ENCODE measurements around the gene PTPRN2.

Gene PTPRN2

GRCh38 chr7:157660971-157661610 is 926.5 kb downstream of the PTPRN2 start:
- DNase-seq, result no peak

GRCh38 chr7:157658851-157659412 is 928.7 kb downstream of the PTPRN2 start:
- DNase-seq, result no peak

GRCh38 chr7:157657741-157658740 is 929.6 kb downstream of the PTPRN2 start:
- no peak for DNase-seq

GRCh38 chr7:157656195-157656769 is 931.3 kb downstream of the PTPRN2 start:
- DNase-seq, result no peak

- no peak for DNase-seq
Observed at GRCh38 chr7:157654350-157654749, 933.3 kb downstream of the PTPRN2 start.

GRCh38 chr7:157653827-157654207 is 933.8 kb downstream of the PTPRN2 start:
- DNase-seq, result no peak

- DNase-seq, result no peak
Observed at GRCh38 chr7:157652954-157653826, 934.4 kb downstream of the PTPRN2 start.

- no peak for DNase-seq
Observed at GRCh38 chr7:157652161-157652953, 935.3 kb downstream of the PTPRN2 start.

GRCh38 chr7:157651366-157652160 is 936.1 kb downstream of the PTPRN2 start:
- no peak for DNase-seq

- DNase-seq, result no peak
Observed at GRCh38 chr7:157650801-157651200, 936.8 kb downstream of the PTPRN2 start.

GRCh38 chr7:157650131-157650631 is 937.4 kb downstream of the PTPRN2 start:
- no peak for DNase-seq

- DNase-seq, result no peak
Observed at GRCh38 chr7:157646551-157646950, 941.1 kb downstream of the PTPRN2 start.

GRCh38 chr7:157645539-157645938 is 942.1 kb downstream of the PTPRN2 start:
- peak in 1 of 2 experiments; percentile 46 for DNase-seq

GRCh38 chr7:157644946-157645345 is 942.7 kb downstream of the PTPRN2 start:
- no peak for DNase-seq

- DNase-seq, result no peak
Observed at GRCh38 chr7:157643525-157643970, 944.1 kb downstream of the PTPRN2 start.

- no peak for DNase-seq
Observed at GRCh38 chr7:157641866-157642265, 945.8 kb downstream of the PTPRN2 start.

GRCh38 chr7:157640144-157640543 is 947.5 kb downstream of the PTPRN2 start:
- DNase-seq, result no peak

- DNase-seq, result no peak
Observed at GRCh38 chr7:157638563-157638962, 949.1 kb downstream of the PTPRN2 start.

- DNase-seq, result no peak
Observed at GRCh38 chr7:157637216-157637949, 950.2 kb downstream of the PTPRN2 start.

- DNase-seq, result no peak
Observed at GRCh38 chr7:157635669-157636068, 952.0 kb downstream of the PTPRN2 start.

Data from NCI-H524 (cell line).